Loucy (cell line): ENCODE data around the gene CD244.

Source experiments
- EZH2phosphoT487 ChIP-seq: fragments of 200-600 bp; IDR thresholded peaks from 2 replicates; pipeline ENCODE4 v1.6.1; 2018; ENCODE audit warnings: antibody characterized with exemption, mild to moderate bottlenecking, moderate library complexity, borderline replicate concordance
- TF ChIP-seq, protein P1 (sequence below): fragments of 200-600 bp; sonication (generic); conservative IDR thresholded peaks from 2 replicates; pipeline ENCODE4 v1.5.1; 2014; ENCODE audit warnings: mild to moderate bottlenecking, antibody characterized with exemption, low read length

DNA sequence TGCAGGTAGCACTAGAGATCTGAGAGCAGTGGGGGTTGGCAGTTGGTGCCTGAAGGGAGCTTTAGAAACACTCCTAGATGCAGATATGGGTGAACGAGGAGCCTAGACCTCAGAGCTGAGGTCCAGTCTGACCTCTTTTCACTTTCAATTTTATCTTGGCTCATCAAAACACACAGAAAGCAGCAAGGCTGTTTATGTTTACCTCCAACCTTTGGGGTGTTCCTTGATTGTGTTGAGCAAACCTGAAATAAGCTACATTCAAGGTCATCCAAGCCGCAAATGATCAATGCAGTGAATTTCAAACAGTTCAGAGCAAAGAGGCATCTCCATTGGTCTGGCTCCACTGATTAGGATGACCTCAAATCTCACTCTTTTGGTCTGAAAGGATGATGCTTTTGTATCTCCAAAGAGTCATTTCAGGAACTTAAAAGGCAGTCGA lies 65.4 kb downstream of the CD244 start:
- TF ChIP-seq, protein P1, sequence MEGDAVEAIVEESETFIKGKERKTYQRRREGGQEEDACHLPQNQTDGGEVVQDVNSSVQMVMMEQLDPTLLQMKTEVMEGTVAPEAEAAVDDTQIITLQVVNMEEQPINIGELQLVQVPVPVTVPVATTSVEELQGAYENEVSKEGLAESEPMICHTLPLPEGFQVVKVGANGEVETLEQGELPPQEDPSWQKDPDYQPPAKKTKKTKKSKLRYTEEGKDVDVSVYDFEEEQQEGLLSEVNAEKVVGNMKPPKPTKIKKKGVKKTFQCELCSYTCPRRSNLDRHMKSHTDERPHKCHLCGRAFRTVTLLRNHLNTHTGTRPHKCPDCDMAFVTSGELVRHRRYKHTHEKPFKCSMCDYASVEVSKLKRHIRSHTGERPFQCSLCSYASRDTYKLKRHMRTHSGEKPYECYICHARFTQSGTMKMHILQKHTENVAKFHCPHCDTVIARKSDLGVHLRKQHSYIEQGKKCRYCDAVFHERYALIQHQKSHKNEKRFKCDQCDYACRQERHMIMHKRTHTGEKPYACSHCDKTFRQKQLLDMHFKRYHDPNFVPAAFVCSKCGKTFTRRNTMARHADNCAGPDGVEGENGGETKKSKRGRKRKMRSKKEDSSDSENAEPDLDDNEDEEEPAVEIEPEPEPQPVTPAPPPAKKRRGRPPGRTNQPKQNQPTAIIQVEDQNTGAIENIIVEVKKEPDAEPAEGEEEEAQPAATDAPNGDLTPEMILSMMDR, result no peak
- TF ChIP-seq EZH2phosphoT487, result no peak
